Measurements from ENCODE around the gene RSPRY1.

The RSPRY1 gene

DNA sequence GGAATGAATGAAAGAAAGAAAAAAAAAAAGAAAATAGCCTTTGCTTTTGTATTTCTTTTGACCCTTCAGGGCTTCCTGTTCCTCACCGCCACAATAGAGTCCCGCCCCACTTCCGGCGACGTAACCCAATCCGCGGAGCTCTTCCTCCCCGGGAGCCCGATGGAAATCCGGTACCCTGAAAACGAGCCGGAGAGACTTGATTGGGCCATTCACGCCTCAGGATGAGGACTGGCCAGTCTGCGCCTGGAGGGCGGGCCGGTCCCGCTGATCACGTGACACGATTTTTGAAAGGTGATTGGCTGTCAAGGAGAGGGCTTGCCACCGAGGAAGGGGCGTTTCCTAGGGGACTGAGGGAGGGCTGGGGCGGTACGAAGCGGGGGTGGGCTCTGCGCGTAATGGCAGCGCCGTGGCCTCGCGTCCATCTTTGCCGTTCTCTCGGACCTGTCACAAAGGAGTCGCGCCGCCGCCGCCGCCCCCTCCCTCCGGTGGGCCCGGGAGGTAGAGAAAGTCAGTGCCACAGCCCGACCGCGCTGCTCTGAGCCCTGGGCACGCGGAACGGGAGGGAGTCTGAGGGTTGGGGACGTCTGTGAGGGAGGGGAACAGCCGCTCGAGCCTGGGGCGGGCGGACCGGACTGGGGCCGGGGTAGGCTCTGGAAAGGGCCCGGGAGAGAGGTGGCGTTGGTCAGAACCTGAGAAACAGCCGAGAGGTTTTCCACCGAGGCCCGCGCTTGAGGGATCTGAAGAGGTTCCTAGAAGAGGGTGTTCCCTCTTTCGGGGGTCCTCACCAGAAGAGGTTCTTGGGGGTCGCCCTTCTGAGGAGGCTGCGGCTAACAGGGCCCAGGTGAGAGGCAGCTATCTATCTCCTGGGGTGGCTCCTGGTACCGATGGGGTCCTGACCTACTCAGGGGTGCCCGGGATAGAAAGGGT lies at the start of gene RSPRY1, which contains the start of gene PSME3IP1:
TSS of gene RSPRY1 (plus strand) at position 385 of the 927 bp plus-strand sequence. CDS start 18,330 bp downstream, outside the sequence.
TSS of gene PSME3IP1 (minus strand) at position 95 of the 927 bp plus-strand sequence. CDS start 12,185 bp downstream, outside the sequence.
- peak within 1 kb of the TSS; percentile 94 for H3K4me3 ChIP-seq (replicated peaks; ENCODE audit: low read depth, low read length)
- peak; percentile 99 for DNase-seq (ENCODE audit: extremely low read depth, low read depth)
- TF ChIP-seq, protein P1, sequence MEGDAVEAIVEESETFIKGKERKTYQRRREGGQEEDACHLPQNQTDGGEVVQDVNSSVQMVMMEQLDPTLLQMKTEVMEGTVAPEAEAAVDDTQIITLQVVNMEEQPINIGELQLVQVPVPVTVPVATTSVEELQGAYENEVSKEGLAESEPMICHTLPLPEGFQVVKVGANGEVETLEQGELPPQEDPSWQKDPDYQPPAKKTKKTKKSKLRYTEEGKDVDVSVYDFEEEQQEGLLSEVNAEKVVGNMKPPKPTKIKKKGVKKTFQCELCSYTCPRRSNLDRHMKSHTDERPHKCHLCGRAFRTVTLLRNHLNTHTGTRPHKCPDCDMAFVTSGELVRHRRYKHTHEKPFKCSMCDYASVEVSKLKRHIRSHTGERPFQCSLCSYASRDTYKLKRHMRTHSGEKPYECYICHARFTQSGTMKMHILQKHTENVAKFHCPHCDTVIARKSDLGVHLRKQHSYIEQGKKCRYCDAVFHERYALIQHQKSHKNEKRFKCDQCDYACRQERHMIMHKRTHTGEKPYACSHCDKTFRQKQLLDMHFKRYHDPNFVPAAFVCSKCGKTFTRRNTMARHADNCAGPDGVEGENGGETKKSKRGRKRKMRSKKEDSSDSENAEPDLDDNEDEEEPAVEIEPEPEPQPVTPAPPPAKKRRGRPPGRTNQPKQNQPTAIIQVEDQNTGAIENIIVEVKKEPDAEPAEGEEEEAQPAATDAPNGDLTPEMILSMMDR (IDR thresholded peaks at IDR 0.05; ENCODE audit: low read depth, low read length, missing control alignments), result no peak

DNA sequence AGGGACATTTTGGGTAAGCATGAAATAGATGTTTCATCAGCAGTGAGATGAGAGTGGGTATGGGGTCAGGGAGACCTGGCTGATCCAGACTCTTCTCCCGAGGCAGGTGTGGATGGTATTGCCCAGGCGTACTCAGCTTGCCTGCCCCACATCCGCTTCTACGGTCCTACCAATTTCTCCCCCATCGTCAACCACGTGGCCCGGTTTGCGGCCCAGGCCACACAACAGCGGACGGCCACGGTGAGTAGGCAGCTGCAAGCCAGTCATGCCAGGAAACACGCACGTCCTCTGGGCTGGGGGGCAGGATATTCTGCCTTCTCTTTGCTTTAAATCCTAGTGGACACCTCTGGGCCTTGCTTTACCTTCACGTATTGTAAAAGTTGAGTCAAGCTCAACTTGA lies 49.1 kb upstream of the RSPRY1 start:
- DNase-seq (ENCODE audit: extremely low read depth, low read depth), result no peak
- H3K4me3 ChIP-seq (replicated peaks; ENCODE audit: low read depth, low read length), result no peak overlapping the region
- TF ChIP-seq, protein P1 (IDR thresholded peaks at IDR 0.05; ENCODE audit: low read depth, low read length, missing control alignments), result no peak

DNA sequence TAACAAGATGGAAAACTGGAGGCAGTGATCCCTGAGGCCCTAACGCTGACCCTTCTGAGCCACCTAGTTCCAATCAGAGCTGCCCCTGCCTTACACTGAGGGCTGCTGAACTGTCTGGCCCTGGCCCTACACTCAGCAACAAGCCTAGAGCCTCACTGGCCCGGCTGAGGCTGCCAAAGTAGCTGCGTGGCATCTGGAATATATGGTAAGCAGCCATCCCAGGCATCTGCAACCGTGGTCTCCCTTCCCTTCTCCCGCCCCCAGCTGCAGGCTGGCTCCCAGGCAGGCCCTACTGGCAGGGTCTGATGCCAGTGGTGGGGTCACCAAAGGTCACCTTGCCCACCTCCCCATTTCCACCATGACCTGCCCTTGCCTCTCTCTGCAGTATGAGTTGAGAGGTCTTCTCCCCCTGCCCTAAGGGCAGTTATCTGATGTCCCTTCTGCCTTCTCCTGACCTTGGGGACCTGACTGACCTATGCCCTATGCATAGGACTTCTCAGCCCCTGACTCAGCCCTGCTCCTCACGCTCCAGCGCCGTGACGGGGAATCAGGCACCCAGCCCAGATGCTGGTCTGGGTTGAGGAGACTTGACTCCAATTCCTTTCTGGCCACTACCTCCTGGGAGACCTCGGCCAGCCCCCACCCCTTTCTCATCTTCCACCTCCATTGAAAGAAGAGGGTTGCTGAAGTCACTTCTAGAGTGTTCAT lies 48.4 kb upstream of the RSPRY1 start:
- H3K4me3 ChIP-seq (replicated peaks; ENCODE audit: low read depth, low read length), result no peak overlapping the region
- no peak for DNase-seq (ENCODE audit: extremely low read depth, low read depth)
- TF ChIP-seq, protein P1 (IDR thresholded peaks at IDR 0.05; ENCODE audit: low read depth, low read length, missing control alignments), result no peak

DNA sequence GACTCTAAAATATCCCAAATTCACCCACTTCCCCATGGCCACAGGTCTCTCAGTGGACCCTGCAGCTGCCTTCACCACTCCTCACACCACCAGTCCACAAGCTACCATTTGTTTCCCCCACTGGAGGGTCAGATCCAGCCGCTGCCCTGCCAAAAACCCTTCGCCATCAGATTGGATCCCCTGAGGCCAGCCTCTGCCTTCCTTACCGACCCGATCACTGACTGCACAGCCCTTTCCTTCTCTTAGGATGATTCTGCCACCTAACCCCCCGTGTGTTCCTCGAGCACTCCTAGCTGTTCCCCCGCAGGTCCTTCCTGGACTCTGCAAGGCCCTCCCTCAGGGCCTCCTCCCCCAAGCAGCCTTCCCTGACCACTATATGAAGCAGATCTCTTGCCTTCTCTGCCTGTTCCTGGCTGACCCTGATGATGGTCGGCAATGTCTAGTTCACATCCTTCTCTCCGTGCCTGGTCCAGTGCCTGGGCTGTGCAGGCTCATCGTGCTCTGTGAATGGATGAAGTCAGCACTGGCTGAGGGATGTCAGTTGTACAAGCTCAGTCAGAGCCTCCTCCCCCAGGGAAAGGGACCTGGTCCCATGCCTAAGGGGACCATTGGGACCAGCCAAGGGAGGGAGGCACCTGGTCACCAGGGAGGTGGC lies 47.7 kb upstream of the RSPRY1 start:
- no peak for DNase-seq (ENCODE audit: extremely low read depth, low read depth)
- TF ChIP-seq, protein P1 (IDR thresholded peaks at IDR 0.05; ENCODE audit: low read depth, low read length, missing control alignments), result no peak
- no peak overlapping the region for H3K4me3 ChIP-seq (replicated peaks; ENCODE audit: low read depth, low read length)

DNA sequence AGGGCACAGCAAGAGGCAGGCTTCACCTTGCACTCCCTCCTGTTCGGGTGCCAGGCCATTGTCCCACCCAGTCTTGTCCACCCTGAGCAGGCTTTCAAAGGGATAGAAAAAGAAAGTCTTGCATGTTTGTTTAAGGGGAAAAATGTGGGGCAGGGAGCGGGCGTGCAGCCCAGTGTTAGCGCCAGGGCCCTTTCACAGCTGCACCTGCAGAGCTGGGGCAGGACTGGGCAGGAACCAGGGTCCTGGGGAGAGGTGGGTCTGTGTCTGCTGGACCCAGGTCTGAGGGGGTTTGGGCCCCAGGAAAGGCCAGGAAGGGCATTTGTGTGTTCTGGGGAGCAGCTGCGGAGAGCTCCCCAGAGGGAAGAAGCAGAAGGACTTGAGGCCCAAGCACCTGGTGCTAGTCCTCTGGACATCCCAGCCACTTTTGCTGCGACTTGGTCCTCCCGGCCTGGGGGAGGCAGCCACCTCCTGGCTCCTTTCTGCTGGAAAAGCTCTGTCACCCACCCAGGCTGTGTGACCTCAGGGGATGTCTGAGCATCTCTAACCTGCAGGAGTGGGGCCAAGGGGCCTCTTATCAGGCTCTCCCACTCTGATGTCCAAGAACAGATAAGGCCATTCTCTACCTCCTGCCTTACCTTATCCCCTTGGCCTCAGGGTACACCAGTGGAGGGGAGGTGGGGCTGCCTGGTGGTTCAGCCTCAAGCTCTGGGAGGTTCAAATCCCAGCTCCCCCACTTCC lies 45.0 kb upstream of the RSPRY1 start:
- H3K4me3 ChIP-seq (replicated peaks; ENCODE audit: low read depth, low read length), result no peak overlapping the region
- TF ChIP-seq, protein P1 (IDR thresholded peaks at IDR 0.05; ENCODE audit: low read depth, low read length, missing control alignments), result no peak
- DNase-seq (ENCODE audit: extremely low read depth, low read depth), result no peak
